H9 (cell line): Measurements from ENCODE around the gene ZPR1. TPM values are rescaled to one million over a fixed set of nuclear protein-coding genes. Genes with fewer than 3 reads are reported as not detected.
A peak's percentile ranks its signal among the peaks of the same experiment; 100 is the strongest.

ENCODE experiments used
- DNase-seq: peaks from one replicate; pipeline ENCODE4 v3.0.0-alpha.2; 2017
- H2AFZ ChIP-seq: one replicate; pipeline ENCODE4 v1.6.1; 2013; ENCODE audit warnings: mild to moderate bottlenecking, low read length, control low read depth, moderate library complexity
- H2AK5ac ChIP-seq: 2 replicates; pipeline ENCODE4 v1.6.1; 2013; ENCODE audit warnings: low read length, control low read depth, mixed read lengths; ENCODE audit not compliant: insufficient read length
- H2BK120ac ChIP-seq: one replicate; pipeline ENCODE4 v1.6.1; 2013; ENCODE audit warnings: low read depth, mild to moderate bottlenecking, low read length, control low read depth, inconsistent platforms; ENCODE audit not compliant: poor library complexity, severe bottlenecking
- H2BK12ac ChIP-seq: 2 replicates; pipeline ENCODE4 v1.6.1; 2013; ENCODE audit warnings: low read length, control low read depth, mixed read lengths, low read depth; ENCODE audit not compliant: insufficient read length
- H2BK15ac ChIP-seq: 2 replicates; pipeline ENCODE4 v1.6.1; 2013; ENCODE audit warnings: low read depth, low read length, control low read depth
- H2BK20ac ChIP-seq: one replicate; pipeline ENCODE4 v1.6.1; 2013; ENCODE audit warnings: low read depth, mild to moderate bottlenecking, low read length, control low read depth, inconsistent platforms; ENCODE audit not compliant: poor library complexity, severe bottlenecking
- H2BK5ac ChIP-seq: 2 replicates; pipeline ENCODE4 v1.6.1; 2013; ENCODE audit warnings: low read length, control low read depth, mixed read lengths; ENCODE audit not compliant: insufficient read length
- H3K14ac ChIP-seq: 2 replicates; pipeline ENCODE4 v1.6.1; 2013; ENCODE audit warnings: low read length, control low read depth; ENCODE audit not compliant: insufficient read depth
- H3K18ac ChIP-seq: 2 replicates; pipeline ENCODE4 v1.6.1; 2013; ENCODE audit warnings: low read depth, mild to moderate bottlenecking, mixed read lengths, low read length, control low read depth; ENCODE audit not compliant: insufficient read length
- H3K23ac ChIP-seq: 2 replicates; pipeline ENCODE4 v1.6.1; 2013; ENCODE audit warnings: low read length, control low read depth, mixed read lengths, low read depth; ENCODE audit not compliant: insufficient read length
- H3K23me2 ChIP-seq: 2 replicates; pipeline ENCODE4 v1.6.1; 2013; ENCODE audit warnings: low read depth, mild to moderate bottlenecking, mixed read lengths, low read length, control low read depth; ENCODE audit not compliant: insufficient read length, poor library complexity, severe bottlenecking
- H3K27ac ChIP-seq: 2 replicates; pipeline ENCODE4 v1.5.1; 2013; ENCODE audit warnings: low read length, control low read depth, mixed read lengths, low read depth; ENCODE audit not compliant: insufficient read length
- H3K27me3 ChIP-seq: 2 replicates; pipeline ENCODE4 v1.6.1; 2013; ENCODE audit warnings: low read length, control low read depth, inconsistent platforms; ENCODE audit not compliant: insufficient read depth
- H3K4ac ChIP-seq: 2 replicates; pipeline ENCODE4 v1.6.1; 2013; ENCODE audit warnings: low read depth, mild to moderate bottlenecking, control low read depth, inconsistent platforms, low read length, moderate library complexity
- H3K4me1 ChIP-seq: 2 replicates; pipeline ENCODE4 v1.6.1; 2013; ENCODE audit warnings: low read length, control low read depth, inconsistent platforms; ENCODE audit not compliant: insufficient read depth
- H3K4me2 ChIP-seq: 2 replicates; pipeline ENCODE4 v1.6.1; 2013; ENCODE audit warnings: low read length, control low read depth, mixed read lengths; ENCODE audit not compliant: insufficient read length, insufficient read depth
- H3K56ac ChIP-seq: 2 replicates; pipeline ENCODE4 v1.6.1; 2013; ENCODE audit warnings: low read depth, mild to moderate bottlenecking, mixed read lengths, low read length, control low read depth; ENCODE audit not compliant: insufficient read length
- H3K79me1 ChIP-seq: 2 replicates; pipeline ENCODE4 v1.6.1; 2013; ENCODE audit warnings: low read depth, mild to moderate bottlenecking, moderate library complexity, low read length, control low read depth, inconsistent platforms; ENCODE audit not compliant: insufficient read depth, poor library complexity, severe bottlenecking
- H3K79me2 ChIP-seq: 2 replicates; pipeline ENCODE4 v1.6.1; 2013; ENCODE audit warnings: low read length, control low read depth, inconsistent platforms; ENCODE audit not compliant: insufficient read depth
- H3K9ac ChIP-seq: 2 replicates; pipeline ENCODE4 v1.6.1; 2013; ENCODE audit warnings: low read length, control low read depth, mixed read lengths; ENCODE audit not compliant: insufficient read length; ENCODE audit errors: extremely low read depth
- H3K9me3 ChIP-seq: one replicate; pipeline ENCODE4 v1.6.1; 2013; ENCODE audit warnings: low read depth, low read length, inconsistent platforms; ENCODE audit not compliant: control insufficient read depth
- H3T11ph ChIP-seq: one replicate; pipeline ENCODE4 v1.6.1; 2013; ENCODE audit warnings: mild to moderate bottlenecking, low read length, control low read depth, inconsistent platforms
- H4K20me1 ChIP-seq: one replicate; pipeline ENCODE4 v1.6.1; 2013; ENCODE audit not compliant: control insufficient read depth, insufficient read length, insufficient read depth
- H4K5ac ChIP-seq: 2 replicates; pipeline ENCODE4 v1.6.1; 2013; ENCODE audit warnings: low read depth, mild to moderate bottlenecking, mixed read lengths, low read length, control low read depth; ENCODE audit not compliant: insufficient read length
- H4K8ac ChIP-seq: replicated peaks from 2 replicates; pipeline ENCODE4 v1.6.1; 2013; ENCODE audit warnings: low read length, control low read depth, mixed read lengths, low read depth; ENCODE audit not compliant: insufficient read length
- H4K91ac ChIP-seq: 2 replicates; pipeline ENCODE4 v1.6.1; 2013; ENCODE audit warnings: low read depth, mild to moderate bottlenecking, moderate library complexity, mixed read lengths, low read length, control low read depth; ENCODE audit not compliant: insufficient read length
- H3K27ac Mint-ChIP-seq, 3 experiments: 2 replicates in 2 of 3; 3 replicates in 1 of 3; pipeline ENCODE4 v1.8.0; 2020 to 2021; ENCODE audit warnings: mixed read lengths in 3 of 3, mild to moderate bottlenecking in 1 of 3, moderate library complexity in 1 of 3
- H3K27me3 Mint-ChIP-seq: 2 replicates; pipeline ENCODE4 v1.8.0; 2021; ENCODE audit warnings: low read depth, mild to moderate bottlenecking, moderate library complexity, mixed read lengths
- H3K36me3 Mint-ChIP-seq, 3 experiments: 2 replicates in 2 of 3; 3 replicates in 1 of 3; pipeline ENCODE4 v1.8.0; 2020 to 2021; ENCODE audit warnings: low read depth in 3 of 3, mixed read lengths in 3 of 3; ENCODE audit not compliant: insufficient read depth in 1 of 3
- H3K4me1 Mint-ChIP-seq, 2 experiments: 2 replicates each; pipeline ENCODE4 v1.8.0; 2020; ENCODE audit warnings: mixed read lengths in 2 of 2
- H3K4me3 Mint-ChIP-seq, 2 experiments: 2 replicates in 1 of 2; 3 replicates in 1 of 2; pipeline ENCODE4 v1.8.0; 2020 to 2021; ENCODE audit warnings: mild to moderate bottlenecking in 2 of 2, mixed read lengths in 2 of 2, moderate library complexity in 1 of 2
- H3K9me3 Mint-ChIP-seq, 2 experiments: 2 replicates in 1 of 2; 3 replicates in 1 of 2; pipeline ENCODE4 v1.8.0; 2020; ENCODE audit warnings: mild to moderate bottlenecking in 2 of 2, mixed read lengths in 2 of 2, moderate library complexity in 1 of 2
- WGBS: extraction: QIAGEN DNeasy Blood & Tissue Kit; methylation state at CpG from one replicate; pipeline ENCODE4 v1.1.7; 2013; ENCODE audit warnings: missing lambda C conversion rate, low lambda C conversion rate, mixed read lengths; ENCODE audit not compliant: insufficient read length; ENCODE audit errors: extremely low coverage; 5-methylcytosine and 5-hydroxymethylcytosine counted together
- total RNA-seq: library from RNA; stranded (reverse); gene quantifications from 2 replicates; pipeline ENCODE4 v1.2.1, GENCODE V29; 2021
- TF ChIP-seq, protein P1 (sequence below): fragments of 200-600 bp; sonication (generic); conservative IDR thresholded peaks from 3 replicates; pipeline ENCODE4 v1.8.0; 2021; ENCODE audit warnings: antibody characterized with exemption, mild to moderate bottlenecking

The ZPR1 gene
- total RNA-seq, 1 experiment from 2014 or later: 82.0 TPM

DNA sequence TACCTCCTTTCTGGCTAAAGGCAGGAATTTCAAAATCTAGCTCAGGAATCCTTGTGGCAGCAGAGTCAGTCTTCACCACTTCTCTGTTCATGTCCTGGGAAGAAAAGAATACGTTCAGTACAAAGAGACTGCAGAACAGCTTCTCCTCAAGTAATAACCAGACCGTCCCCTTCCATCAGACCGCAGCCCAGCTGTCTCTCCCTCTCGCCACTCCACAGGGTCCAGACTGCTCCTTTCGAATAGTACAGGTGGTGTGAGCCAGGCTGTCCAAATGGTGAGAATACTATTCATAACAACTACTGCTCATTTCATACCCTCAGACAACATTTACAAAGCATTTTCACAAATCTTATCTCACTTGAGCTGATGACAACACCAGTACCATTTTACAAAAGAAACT lies 857 bp downstream of the ZPR1 start:
- no peak overlapping the region for H3K27ac ChIP-seq
- no peak overlapping the region for H2BK120ac ChIP-seq

More for the DNA sequence above, 857 bp downstream of the ZPR1 start:
- WGBS: no CpG with 5 or more reads among the region's 5 CpGs
- Mint-ChIP-seq H3K36me3 (peaks cover 34 to 53% (median 51%) of the 10 kb centered on the region in 3 experiments), H3K4me1 (peaks cover 17 to 20% of the 10 kb centered on the region in 2 experiments), H3K27ac (peak overlapping the region in 1 of 3 experiments; percentile 11; a peak in 1 of 7 replicates), H3K27me3 (peaks cover 22% of the 10 kb centered on the region), H3K4me3 (peak overlapping the region; percentile 88 to 91), H3K9me3 (no peaks in the 10 kb centered on the region)
- Histone ChIP-seq H3K9ac (peak overlapping the region; percentile 76), H3K79me2 (peaks cover 2% of the 10 kb centered on the region; the same call in 1 of the 2 replicates), H4K91ac (no peak overlapping the region), H3K27me3 (no peaks in the 10 kb centered on the region; the same call in 1 of the 2 replicates), H3K79me1 (peaks cover 5% of the 10 kb centered on the region), H2AK5ac (no peak overlapping the region), H4K8ac (no peak overlapping the region), H2BK12ac (no peak overlapping the region), H3K56ac (no peak overlapping the region), H3T11ph (no peak overlapping the region), H3K18ac (no peak overlapping the region), H4K5ac (no peak overlapping the region), H4K20me1 (no peaks in the 10 kb centered on the region), H3K23me2 (peaks cover 13% of the 10 kb centered on the region), H2BK20ac (no peak overlapping the region), H2BK5ac (no peak overlapping the region), H3K4me2 (peak overlapping the region; percentile 71), H2BK15ac (no peak overlapping the region), H2AFZ (no peak overlapping the region), H3K4ac (no peak overlapping the region), H3K4me1 (no peaks in the 10 kb centered on the region; the same call in 1 of the 2 replicates), H3K23ac (no peak overlapping the region), H3K14ac (no peak overlapping the region), H3K9me3 (no peaks in the 10 kb centered on the region)
- DNase-seq: no peak
- TF ChIP-seq, protein P1, sequence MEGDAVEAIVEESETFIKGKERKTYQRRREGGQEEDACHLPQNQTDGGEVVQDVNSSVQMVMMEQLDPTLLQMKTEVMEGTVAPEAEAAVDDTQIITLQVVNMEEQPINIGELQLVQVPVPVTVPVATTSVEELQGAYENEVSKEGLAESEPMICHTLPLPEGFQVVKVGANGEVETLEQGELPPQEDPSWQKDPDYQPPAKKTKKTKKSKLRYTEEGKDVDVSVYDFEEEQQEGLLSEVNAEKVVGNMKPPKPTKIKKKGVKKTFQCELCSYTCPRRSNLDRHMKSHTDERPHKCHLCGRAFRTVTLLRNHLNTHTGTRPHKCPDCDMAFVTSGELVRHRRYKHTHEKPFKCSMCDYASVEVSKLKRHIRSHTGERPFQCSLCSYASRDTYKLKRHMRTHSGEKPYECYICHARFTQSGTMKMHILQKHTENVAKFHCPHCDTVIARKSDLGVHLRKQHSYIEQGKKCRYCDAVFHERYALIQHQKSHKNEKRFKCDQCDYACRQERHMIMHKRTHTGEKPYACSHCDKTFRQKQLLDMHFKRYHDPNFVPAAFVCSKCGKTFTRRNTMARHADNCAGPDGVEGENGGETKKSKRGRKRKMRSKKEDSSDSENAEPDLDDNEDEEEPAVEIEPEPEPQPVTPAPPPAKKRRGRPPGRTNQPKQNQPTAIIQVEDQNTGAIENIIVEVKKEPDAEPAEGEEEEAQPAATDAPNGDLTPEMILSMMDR: no peak
